ENCODE measurements around the gene RFTN1. TPM values are rescaled to one million over a fixed set of nuclear protein-coding genes. Genes with fewer than 3 reads are reported as not detected.

Gene RFTN1
- total and polyA plus RNA-seq, 2 donors (not counting 3 experiments of a cell fraction or from before 2014, with no cell fraction given), result 40.3 to 43.3 TPM

DNA sequence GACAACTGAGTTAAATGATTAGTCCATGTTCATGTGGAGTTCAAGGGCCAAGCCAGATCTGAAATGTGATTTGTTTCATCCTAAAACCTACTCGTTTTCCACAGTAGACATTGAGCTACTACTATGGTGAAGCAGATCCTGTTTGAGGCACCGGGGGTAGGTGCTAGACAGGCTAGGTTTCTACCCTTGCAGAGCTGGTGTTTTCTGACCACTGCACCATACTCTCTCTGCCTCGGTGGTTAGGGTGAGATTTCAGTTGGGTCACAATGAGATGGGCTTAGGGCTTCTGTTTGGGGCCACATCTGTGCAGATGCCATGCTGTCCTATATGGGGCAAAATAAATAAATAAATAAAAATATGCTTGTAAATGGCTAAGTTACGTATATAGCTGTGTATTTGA, 149.2 kb downstream of the RFTN1 start:
- no peak for TF ChIP-seq FOS (IDR thresholded peaks at IDR 0.05; ENCODE audit: borderline replicate concordance, insufficient read depth, low read length)
- TF ChIP-seq GATA2 (IDR thresholded peaks at IDR 0.05; ENCODE audit: insufficient read depth, insufficient read length, low read depth, low read length), result no peak
- no peak for TF ChIP-seq POLR2A (IDR thresholded peaks at IDR 0.05; ENCODE audit: low read depth, low read length)
- TF ChIP-seq, protein P1, sequence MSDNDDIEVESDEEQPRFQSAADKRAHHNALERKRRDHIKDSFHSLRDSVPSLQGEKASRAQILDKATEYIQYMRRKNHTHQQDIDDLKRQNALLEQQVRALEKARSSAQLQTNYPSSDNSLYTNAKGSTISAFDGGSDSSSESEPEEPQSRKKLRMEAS (IDR thresholded peaks at IDR 0.05; ENCODE audit: insufficient read depth, insufficient read length), result no peak
- no peak for TF ChIP-seq EZH2 (IDR thresholded peaks at IDR 0.05; ENCODE audit: borderline replicate concordance, low read depth, low read length, severe bottlenecking)
- TF ChIP-seq, protein P2, sequence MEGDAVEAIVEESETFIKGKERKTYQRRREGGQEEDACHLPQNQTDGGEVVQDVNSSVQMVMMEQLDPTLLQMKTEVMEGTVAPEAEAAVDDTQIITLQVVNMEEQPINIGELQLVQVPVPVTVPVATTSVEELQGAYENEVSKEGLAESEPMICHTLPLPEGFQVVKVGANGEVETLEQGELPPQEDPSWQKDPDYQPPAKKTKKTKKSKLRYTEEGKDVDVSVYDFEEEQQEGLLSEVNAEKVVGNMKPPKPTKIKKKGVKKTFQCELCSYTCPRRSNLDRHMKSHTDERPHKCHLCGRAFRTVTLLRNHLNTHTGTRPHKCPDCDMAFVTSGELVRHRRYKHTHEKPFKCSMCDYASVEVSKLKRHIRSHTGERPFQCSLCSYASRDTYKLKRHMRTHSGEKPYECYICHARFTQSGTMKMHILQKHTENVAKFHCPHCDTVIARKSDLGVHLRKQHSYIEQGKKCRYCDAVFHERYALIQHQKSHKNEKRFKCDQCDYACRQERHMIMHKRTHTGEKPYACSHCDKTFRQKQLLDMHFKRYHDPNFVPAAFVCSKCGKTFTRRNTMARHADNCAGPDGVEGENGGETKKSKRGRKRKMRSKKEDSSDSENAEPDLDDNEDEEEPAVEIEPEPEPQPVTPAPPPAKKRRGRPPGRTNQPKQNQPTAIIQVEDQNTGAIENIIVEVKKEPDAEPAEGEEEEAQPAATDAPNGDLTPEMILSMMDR (IDR thresholded peaks at IDR 0.05; ENCODE audit: extremely low read depth in 1 of 2, insufficient read depth in 1 of 2, low read depth in 1 of 2, low read length in 2 of 2), result no peak
- no peak for TF ChIP-seq JUN (IDR thresholded peaks at IDR 0.05; ENCODE audit: borderline replicate concordance, insufficient read depth, insufficient read length, low read depth)
- no peak for TF ChIP-seq POLR2AphosphoS5 (IDR thresholded peaks at IDR 0.05; ENCODE audit: insufficient read depth, low read depth, low read length)
- no peak for TF ChIP-seq MYC (IDR thresholded peaks at IDR 0.05; ENCODE audit: low read depth, low read length)
- Histone ChIP-seq H3K9me3 (replicated peaks; ENCODE audit: control insufficient read depth, insufficient read depth, low read length) (no peaks in the 10 kb centered on the region), H3K79me2 (ENCODE audit: control insufficient read depth, insufficient read depth, low read length) (no peaks in the 10 kb centered on the region), H2AFZ (ENCODE audit: low read depth, low read length) (no peak overlapping the region), H3K4me3 (replicated peaks in 1 of 3; ENCODE audit: insufficient read depth in 1 of 3, low read depth in 1 of 3, low read length in 3 of 3) (no peak overlapping the region), H3K9ac (replicated peaks; ENCODE audit: extremely low read depth, insufficient read depth, low read length) (no peak overlapping the region), H3K9me1 (replicated peaks; ENCODE audit: control insufficient read depth, extremely low read depth, insufficient read depth, low read length) (no peaks in the 10 kb centered on the region), H3K4me2 (ENCODE audit: insufficient read depth, low read length) (no peak overlapping the region), H3K27me3 (ENCODE audit: control insufficient read depth in 2 of 2, insufficient read depth in 2 of 2, low read length in 2 of 2) (no peaks in the 10 kb centered on the region), H3K36me3 (ENCODE audit: control insufficient read depth in 2 of 2, extremely low read depth in 1 of 2, insufficient read depth in 2 of 2, low read length in 2 of 2) (peaks cover 0 to 3% of the 10 kb centered on the region in 2 experiments), H3K4me1 (ENCODE audit: control insufficient read depth, extremely low read depth, insufficient read depth, low read length) (no peaks in the 10 kb centered on the region), H3K27ac (ENCODE audit: insufficient read depth, low read depth, low read length) (no peak overlapping the region), H4K20me1 (replicated peaks; ENCODE audit: control insufficient read depth, extremely low read depth, insufficient read depth, low read length) (no peaks in the 10 kb centered on the region)
- ChIA-PET CTCF (interaction anchor here (0.7 kb wide), 1 partner anchor 147 kb away, joined by 3 read pairs; no protein-coding TSS in a partner anchor), POLR2A (interaction anchor here (0.6 kb wide), 1 partner anchor 51 kb away, joined by 7 read pairs; no protein-coding TSS in a partner anchor)
- no peak for FAIRE-seq
- no peak for DNase-seq (ENCODE audit: low read depth, low spot score)
- dilution Hi-C loops (cut with MboI; ENCODE audit: extremely low pct_ligation_motif_present, low sequenced_read_pairs), result no loop called here
- BruUV-seq (replicated peaks), result no TSS peak
- intact Hi-C loops (cut with micrococcal nuclease), result no loop called here
